ENCODE results near the gene TP73.

The TP73 gene

DNA sequence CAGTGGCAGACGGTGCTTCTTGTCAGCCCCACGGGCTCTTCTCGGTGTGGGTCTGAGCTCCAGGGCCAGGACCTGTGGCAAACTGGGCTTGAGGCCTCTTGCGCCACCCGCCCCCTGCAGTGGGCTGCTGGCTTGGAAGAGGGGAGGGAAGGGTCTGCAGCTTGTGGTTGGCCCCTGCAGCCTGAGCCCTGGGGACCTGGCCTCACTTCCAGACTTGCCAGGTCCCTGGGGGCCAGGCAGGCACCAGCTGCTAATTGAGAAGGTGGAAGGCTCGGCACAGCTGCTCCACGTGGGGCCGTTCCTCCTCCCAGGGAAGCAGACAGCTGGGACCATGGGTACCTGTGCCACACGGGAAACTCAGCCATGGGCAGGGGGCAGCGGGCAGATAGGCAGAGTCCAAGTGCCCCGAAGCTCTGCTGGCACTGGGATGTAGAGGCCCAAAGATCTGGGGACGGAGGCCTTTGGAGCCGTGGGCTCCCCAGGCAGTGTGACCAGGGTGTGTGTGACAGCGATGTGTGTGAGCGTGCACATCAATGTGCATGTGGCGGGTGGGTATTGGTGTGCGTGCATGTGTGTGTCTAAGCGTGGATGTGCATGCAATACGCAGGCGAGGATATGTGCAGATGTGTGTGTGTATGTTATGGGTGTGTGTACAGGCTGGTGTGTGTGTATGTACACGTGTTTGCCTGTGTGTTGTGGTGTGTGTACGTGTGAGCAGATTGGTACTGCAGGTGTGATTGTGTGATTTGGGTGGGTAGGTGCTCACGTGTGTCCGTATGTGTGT, 39.3 kb downstream of the TP73 start:
- DNase-seq, result no peak

DNA sequence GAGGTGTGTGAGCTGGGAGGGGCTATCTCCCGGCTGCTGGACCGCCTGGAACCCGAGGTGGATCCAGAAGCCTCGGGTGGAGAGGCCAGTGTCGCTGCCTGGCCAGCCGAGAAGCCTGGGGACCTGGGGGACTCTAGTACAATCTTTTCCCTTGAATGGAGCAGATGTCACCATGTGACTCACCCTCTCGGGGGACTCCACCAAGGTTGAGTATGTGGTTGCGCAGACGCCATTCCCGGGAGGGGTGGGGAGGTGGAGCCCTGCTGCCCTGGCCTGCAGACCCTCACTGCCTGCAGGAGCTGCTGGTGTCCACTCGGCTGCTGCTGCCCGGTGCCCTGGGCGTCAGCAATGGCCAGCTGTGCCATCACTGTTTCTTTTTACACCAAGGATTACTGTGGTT, 40.3 kb downstream of the TP73 start:
- no peak for DNase-seq

DNA sequence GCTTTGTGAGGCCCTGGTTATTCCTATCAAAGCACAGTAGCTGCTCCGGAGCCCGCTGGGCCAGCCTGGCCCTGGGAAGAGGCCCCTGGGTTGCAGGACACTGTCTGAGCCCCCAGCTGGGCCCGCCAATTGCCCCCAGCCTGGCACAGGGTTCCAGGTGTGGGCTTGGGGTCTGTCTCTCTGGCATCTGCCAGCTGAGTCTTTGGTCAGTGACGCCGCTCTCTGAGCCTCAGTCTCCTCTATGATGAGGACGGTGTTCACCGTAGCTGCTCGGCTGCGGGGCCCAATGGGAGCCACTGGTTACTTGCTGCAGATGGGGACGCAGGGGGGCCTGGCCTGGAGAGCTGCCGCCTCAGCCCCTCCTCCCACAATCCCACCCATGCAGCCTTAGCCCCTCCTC, 41.0 kb downstream of the TP73 start:
- DNase-seq, result no peak

DNA sequence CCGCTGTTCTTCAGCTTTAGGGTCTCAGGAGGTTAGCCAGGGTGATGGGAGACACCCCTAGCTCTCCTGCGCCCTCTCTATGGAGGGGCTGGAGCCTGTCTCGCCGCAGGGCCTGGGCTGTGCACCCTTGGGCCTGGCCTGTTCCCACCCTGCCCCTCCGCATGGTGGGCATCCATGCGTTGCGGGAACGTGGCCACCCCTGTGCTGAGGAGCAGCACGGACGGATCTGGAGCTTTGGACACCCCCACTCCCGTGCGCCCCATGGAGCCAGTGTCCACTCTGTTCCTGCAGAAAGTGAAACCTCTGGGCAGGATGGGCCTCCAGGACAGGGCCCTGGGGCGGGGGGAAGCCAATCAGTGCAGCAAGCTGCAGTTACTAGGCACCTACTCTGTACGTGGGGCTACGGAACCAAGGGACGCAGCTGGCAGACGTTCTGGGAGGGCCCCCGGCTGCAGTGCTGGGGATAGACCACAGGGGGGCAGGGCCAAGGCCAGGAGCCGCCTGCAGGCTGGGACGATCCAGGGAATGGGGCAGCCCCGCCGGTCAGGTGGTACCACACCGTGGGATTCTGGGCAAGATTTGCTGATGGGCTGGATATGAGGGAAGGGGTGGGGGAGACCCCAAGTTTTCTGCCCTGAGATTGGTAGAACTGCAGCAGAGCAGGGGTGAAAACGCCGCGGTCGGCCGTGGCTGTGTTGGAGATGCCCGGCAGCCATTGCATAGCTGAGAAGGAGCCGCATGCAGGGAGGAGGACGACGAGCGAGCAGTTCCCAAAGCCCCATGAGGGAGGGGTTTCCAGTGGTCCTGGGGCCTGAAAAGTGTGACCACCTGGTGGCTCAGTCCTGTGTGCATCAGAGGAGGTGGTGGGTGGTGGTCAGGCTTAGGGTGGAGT, 43.3 kb downstream of the TP73 start:
- peak; percentile 41 for DNase-seq

DNA sequence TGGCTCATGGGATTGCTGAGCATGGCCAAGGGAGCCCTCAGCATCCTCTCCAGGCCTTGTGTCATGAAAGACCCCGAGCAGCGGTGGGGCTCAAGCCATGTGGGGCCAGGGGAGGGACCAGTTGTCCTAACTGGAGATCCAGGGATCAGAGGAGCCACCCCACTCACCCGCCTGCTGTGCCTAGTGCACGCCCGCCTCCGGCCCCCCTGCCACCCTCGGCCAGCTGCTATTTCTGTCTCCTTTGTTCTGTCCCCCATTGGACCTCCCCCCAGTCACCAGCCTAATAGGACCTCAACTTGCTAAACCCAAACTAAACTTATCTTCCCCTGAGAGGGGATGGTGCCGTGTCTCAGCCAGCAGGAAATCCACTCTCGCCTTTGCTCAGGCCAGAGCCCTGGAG, 44.4 kb downstream of the TP73 start:
- no peak for DNase-seq

DNA sequence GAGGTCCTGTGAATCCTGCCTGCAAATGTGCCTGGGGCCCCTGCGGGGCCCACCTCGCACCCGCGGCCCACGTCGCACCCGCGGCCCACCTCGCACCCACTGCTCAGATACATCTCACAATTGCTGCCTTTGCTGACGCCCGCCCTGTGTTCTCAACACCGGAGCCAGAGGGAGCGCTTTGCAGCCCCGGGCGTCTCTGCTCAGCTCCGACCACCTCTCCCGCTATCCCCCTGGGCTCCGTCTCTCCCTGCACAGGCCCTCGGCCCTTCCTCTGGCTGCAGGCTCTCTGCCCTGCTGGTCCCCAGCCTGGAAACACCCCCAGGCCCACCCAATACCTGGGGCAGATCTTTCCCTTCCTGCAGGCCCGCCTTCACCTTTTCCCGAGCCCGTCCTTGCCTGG, 44.8 kb downstream of the TP73 start:
- DNase-seq, result no peak

DNA sequence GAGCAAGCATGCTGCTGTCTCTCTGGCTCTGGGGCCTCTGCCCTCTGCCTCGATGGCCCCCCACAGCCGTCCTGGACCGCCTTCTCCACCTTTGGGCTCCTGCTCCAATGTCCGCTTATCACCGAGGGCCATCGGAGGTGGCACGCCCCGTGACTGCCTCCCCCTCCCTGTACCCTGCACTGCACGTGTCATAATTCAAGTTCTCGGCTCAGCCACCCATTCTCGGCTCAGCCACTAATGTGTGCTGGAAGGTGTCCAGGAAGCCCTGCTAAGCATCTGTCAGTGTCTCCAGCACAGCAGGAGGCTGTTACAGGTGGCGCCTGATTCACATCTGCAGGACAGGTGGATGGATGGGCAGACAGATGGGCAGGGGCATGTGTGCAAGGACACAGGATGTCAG, 45.5 kb downstream of the TP73 start:
- DNase-seq, result no peak

DNA sequence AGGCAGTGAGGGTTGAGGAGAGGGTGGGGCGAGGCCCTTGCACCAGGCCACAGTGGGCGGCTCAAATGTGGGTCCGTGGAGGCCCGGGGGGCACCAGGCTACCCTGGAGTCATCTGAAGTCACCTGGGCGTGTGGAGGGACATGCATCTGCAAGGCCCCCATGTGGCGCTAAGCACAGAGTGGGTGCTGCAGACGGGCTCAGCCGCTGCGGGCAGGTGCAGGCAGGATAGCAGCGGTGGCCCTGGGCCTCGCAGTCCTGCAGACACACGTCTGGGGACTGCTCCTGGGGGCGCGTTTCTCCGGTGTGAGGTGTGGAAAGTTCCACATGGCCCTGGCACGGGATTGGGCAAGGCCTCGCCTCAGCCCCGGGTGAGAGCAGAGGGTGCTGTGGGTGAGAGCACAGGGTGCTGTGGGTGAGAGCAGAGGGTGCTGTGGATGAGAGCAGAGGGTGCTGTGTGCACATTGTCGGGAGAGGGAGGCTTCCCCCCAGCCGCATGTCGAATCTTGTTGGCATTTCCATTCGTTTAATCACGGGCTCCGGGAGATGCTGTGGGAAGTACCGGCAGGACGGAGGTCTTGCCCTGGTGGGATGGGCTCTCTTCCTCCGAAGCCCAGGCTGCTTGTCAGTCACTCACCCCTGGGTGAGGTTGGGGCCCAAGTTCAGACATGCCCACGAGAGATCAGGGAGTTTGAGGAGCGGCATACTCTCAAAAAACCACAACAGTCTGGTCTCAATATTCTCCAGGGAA, 46.5 kb downstream of the TP73 start:
- no peak for DNase-seq

DNA sequence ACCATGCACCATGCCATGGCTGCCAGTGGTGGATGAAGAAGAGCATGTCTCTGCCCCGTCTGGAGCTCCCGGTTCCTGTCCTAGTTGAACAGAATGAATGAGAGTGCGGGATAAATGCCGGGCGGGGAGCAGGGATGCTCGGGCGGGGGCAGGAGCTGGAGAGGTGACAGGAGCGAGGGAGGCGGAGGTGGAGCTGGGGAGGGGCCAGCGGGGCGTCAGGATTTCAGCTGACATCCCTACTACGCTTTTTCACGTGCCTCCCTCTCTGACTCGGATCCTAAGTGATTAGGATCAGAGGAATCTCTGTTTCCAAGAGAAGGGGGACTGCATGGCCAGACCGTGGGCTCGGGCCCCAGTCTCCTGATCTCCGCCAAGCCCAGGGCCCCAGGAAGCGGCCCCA, 47.3 kb downstream of the TP73 start:
- no peak for DNase-seq

DNA sequence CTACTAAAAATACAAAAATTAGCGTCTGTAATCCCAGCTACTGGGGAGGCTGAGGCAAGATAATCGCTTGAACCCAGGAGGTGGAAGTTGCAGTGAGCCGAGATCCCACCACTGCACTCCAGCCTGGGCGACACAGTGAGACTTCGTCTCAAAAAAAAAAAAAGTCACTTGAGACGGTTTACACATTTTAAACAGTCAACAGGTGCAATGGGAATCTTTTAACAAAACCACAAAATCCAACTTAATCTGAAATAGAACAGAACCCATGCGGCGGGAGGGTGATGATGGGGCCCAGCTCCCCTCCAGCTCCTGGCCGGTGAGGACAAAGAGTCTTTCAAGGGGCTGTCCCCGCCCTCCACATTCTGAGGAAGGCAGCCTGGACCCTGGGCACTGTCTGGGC, 48.3 kb downstream of the TP73 start:
- DNase-seq, result no peak

DNA sequence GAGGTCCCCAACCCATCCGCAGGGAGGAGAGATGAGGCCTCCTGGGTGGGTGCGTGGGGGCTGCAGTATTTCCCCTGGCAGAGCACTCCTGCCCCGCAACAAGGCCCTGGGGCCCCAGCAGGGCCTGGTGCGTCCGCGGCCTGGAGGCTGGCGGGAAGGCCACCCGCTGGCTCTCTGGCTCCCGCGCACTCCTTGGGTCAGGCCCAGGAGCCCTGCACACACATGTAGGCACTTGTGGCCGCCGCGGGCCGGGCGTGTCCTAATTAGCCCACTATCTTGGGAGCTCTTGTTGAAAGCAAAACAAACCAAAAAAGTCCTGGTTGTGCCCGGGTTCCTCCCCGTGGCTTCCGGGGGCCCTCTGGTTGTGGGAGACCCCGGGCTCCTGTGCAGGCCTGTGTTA, 50.2 kb downstream of the TP73 start:
- no peak for DNase-seq

DNA sequence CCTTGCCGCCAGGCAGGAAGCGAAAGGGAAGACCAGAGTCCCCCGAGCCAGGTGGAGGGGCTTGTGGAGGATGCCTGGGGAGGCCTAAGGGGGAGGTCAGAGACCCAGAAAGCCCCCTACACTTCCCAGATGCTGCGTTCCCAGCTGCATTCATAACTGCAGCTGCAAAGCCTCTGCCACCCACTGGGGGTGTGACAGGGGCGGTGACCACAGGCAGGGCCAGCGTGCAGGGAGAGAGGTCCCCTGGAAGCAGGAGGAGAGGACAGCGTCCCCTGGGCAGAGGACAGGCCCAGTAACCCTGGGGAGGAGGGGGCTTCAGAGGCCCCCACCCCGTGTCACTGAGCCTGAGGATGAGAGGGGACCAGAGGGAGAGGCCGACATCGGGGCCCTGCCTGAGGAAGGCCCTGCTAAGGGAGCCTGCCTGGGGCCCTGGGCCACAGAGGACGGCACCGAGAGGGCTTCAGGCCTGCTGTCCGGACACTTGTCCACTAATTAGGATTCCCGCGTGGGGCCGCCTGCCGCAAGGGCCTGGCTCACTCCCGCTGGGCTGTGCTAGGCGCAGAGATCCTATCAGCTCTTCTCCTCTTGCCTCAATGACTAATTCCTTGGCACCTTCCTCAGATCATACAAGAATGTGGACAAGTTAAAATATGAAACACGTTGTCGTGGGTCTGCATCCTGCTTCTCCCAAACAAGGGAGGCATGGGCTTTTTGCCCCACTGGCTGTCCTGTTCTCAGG, 50.8 kb downstream of the TP73 start:
- DNase-seq, result no peak

DNA sequence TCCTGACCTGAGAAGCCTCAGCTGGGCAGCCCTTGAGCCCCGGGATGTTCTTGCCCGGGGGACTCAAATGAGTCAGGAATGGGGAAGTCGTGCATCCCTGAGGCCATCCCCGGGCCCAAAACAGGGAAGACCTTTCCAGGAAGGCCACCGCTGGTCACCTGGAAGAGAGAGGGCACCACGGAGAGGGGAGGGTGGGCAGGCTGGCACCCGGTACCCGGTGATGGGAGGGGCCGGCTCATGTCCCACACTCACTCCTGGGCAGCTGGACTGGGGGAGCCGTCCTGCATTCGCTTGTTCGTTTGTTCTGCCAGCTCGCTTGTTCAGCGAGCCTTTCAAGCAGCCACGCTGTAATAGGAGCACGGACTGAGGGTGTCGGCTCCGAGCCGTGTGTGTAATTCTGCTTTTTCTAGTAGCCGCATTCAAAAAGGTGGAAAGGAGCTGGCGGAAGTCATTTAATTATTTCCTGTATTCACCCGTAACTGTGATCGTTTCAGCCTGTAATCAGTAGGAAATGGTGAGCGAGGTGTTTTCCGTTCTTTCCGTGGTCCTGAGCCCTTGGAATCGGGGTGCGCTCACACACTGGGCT, 51.6 kb downstream of the TP73 start:
- DNase-seq, result no peak

DNA sequence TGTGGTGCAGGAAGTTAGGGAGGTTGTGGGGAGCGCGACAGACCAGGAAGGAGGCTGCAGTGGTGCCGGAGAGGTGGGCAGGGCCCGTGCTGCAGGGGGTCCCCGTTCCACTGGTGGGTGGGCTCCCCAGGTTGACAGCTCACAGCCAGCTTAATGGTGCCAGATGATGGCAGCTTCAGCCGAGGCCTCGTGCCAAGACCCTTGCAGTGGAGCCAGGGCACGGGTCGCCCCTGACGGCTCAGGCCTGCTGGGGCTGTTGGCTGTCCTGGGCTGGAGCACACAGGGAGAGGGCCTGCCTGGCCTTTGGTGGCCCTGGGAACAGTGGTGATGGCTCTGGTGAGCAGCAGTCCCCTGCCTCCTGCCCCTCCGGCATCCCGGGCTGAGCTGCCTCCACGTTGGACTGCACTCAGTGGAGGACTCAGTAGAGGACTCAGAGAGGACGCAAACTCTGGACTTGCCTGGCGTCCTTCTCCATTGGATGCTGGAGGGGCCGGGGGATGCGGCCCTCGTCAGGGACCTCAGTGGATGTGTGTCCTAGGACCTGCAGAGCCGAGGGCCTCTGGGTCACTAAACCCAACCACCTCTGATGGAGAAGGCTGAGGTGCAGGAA, 53.1 kb downstream of the TP73 start:
- no peak for DNase-seq

DNA sequence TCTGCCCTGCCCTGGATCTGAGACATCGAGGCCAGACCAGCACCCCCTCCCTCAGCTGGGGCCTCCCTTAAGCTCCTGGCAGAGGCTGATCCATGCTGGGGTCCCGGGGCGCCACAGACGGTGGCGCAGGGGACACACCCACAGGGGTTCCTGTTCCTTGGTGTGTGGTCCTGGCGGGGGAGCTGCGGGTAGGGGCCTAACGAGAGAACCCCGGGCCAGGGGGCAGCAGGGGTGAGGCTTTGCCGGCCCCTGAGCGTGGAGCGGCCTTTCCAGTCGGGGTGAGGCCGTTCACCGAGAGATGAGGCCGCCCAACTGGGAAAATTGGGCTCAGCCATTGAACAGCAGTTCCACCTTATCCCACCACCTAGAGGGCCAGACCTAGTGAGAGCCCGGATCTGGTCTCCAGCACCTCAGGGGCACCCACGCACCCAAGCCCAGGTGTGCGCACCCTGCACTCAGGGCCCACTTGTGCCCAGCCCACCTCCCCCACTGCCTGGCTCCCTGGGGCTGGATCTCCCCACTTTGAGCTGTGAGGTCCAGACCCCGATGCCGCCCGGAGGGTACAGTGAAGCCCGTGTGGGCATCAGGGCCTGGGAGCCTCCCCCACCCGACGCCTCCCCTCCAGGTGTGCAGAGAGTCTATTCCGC, 54.5 kb downstream of the TP73 start:
- DNase-seq, result no peak

DNA sequence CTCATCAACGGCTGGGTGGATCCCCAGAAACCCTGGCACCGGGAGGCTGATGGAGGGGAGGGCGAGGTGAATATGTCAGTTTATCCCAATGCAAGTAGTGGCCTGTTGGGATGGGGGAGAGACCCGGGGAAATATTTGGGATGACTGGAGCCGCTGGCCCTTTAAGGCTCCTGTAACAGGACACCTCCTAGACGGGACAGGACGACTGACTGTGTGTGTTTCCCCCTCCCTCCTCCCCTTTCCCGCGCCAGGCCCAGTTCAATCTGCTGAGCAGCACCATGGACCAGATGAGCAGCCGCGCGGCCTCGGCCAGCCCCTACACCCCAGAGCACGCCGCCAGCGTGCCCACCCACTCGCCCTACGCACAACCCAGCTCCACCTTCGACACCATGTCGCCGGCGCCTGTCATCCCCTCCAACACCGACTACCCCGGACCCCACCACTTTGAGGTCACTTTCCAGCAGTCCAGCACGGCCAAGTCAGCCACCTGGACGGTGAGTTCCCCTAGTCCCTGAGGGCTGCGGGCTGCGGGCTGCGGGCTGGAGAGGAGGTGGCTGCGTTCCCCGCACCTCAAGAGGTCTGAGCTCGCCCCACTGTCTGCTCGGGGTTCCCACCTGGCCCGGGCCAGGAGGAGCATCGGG, 55.1 kb downstream of the TP73 start:
- DNase-seq, result no peak

DNA sequence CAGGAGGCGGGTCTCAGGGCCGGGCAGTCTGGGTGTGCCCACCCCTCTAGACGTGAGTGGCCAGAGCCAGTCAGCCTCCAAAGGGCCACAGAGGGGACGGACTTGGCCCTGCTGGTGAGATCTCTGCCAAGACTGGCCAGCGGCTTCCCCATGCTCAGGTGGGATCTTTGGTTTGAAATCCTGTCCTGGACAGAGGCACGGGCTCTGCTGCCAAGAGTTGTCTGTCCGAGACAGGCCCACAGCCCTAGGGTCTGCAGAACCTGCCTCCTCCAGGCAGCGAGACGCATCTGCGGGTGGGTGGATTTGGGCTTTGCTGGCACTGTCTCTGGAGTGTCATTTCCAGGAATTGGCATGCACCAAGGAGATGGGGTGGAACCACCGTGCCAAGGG, 55.6 kb downstream of the TP73 start:
- DNase-seq, result no peak

DNA sequence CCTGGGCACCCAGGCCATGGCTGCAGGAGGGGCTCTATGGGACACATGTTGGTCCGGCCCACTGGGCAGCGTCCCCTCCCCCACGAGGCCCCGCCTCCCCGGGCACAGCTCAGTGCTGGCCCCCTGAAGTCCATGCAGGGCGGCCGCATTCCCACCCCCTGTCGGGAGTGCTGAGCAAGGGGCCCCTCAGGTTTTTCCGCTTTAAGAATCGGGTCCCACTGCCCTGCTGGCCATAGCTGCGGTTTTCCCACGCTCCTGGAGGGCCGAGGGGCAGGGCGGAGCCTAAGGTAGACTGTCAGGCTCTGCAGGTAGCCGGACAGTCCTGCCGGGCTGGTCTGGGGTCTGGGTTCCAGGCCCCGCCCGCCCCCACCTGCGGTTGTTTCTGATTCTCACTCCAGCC, 56.5 kb downstream of the TP73 start:
- DNase-seq, result no peak

DNA sequence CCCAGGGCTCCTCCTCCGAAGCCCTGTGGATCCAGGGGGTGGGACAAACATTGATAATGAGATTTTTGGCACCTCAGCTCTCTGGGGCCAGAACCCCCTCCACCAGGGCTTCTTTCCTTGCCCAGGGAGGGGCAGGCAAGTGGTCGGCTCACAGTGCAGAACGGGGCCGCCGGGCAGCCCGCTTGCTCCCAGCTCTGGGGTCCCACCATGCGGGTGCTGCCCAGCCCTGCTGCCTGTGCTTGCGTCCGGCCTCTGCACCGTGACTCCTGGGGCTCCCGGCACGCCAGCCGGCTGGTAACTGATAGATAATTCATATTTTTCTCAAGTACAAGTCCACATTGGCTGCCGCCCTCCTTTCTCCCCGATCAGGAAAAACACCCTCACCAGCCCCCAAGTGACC, 57.9 kb downstream of the TP73 start:
- no peak for DNase-seq

DNA sequence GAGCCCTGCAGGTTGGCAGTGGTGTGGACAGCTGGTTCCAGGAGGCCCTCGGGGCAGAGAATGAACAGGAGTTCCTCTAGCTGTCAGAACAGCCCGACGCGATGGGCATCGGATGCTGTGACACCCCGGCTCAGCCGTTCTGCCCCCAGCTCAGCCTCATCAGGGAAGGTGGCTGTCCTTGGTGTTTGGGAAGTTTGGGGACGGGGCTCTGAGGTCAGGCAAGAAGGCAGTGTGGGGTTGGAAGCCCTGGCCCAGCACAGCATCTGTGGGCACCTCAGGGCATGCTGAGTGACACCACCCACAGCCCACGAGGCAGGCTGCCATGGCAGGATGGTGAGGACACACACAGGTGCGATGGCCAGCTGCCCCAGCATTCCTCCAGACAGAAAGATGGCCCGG, 59.1 kb downstream of the TP73 start:
- DNase-seq, result no peak
